ENCODE results near the gene BCO1.

Gene BCO1

GRCh38 chr16:81321039-81321438 lies 82.5 kb downstream of the BCO1 start:
- DNase-seq = no peak

- DNase-seq = no peak
These were observed 83.0 kb downstream of the BCO1 start for GRCh38 chr16:81321536-81321935.

- DNase-seq = no peak
These were observed 86.3 kb downstream of the BCO1 start for GRCh38 chr16:81324808-81325207.

GRCh38 chr16:81327011-81327410 lies 88.5 kb downstream of the BCO1 start:
- DNase-seq = no peak

GRCh38 chr16:81327447-81328196 lies 89.1 kb downstream of the BCO1 start:
- DNase-seq = no peak

- DNase-seq = no peak
These were observed 91.5 kb downstream of the BCO1 start for GRCh38 chr16:81329947-81330346.

GRCh38 chr16:81333356-81333755 lies 94.9 kb downstream of the BCO1 start:
- DNase-seq = no peak

- no peak for DNase-seq
These were observed 97.2 kb downstream of the BCO1 start for GRCh38 chr16:81335669-81336068.

- no peak for DNase-seq
These were observed 98.6 kb downstream of the BCO1 start for GRCh38 chr16:81337097-81337496.
